ENCODE results near the gene EHBP1.

DNA sequence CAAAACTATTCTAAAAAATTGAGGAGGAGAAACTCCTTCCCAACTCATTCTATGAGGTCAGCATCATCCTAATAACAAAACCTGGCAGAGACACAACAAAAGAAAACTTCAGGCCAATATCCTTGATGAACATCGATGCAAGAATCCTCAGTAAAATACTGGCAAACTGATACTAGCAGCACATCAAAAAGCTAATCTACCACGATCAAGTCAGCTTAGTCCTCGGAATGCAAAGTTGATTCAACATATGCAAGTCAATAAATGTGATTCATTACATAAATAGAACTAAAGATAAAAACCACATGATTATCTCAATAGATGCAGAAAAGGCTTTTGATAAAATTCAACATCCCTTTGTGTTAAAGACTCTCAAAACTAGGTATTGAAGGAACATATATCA lies 63.1 kb downstream of the EHBP1 start:
- TF ChIP-seq, protein P1, sequence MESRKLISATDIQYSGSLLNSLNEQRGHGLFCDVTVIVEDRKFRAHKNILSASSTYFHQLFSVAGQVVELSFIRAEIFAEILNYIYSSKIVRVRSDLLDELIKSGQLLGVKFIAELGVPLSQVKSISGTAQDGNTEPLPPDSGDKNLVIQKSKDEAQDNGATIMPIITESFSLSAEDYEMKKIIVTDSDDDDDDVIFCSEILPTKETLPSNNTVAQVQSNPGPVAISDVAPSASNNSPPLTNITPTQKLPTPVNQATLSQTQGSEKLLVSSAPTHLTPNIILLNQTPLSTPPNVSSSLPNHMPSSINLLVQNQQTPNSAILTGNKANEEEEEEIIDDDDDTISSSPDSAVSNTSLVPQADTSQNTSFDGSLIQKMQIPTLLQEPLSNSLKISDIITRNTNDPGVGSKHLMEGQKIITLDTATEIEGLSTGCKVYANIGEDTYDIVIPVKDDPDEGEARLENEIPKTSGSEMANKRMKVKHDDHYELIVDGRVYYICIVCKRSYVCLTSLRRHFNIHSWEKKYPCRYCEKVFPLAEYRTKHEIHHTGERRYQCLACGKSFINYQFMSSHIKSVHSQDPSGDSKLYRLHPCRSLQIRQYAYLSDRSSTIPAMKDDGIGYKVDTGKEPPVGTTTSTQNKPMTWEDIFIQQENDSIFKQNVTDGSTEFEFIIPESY (IDR thresholded peaks at IDR 0.05; ENCODE audit: borderline replicate concordance, low read depth), result no peak
- TF ChIP-seq, protein P2, sequence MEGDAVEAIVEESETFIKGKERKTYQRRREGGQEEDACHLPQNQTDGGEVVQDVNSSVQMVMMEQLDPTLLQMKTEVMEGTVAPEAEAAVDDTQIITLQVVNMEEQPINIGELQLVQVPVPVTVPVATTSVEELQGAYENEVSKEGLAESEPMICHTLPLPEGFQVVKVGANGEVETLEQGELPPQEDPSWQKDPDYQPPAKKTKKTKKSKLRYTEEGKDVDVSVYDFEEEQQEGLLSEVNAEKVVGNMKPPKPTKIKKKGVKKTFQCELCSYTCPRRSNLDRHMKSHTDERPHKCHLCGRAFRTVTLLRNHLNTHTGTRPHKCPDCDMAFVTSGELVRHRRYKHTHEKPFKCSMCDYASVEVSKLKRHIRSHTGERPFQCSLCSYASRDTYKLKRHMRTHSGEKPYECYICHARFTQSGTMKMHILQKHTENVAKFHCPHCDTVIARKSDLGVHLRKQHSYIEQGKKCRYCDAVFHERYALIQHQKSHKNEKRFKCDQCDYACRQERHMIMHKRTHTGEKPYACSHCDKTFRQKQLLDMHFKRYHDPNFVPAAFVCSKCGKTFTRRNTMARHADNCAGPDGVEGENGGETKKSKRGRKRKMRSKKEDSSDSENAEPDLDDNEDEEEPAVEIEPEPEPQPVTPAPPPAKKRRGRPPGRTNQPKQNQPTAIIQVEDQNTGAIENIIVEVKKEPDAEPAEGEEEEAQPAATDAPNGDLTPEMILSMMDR (IDR thresholded peaks at IDR 0.05), result no peak
- TF ChIP-seq RAD21 (IDR thresholded peaks at IDR 0.05; ENCODE audit: low read length) (no peak), FOXJ3 (CRISPR knock-in tag; IDR thresholded peaks at IDR 0.05) (no peak), MXI1 (IDR thresholded peaks at IDR 0.05; ENCODE audit: low read depth, low read length) (no peak), POLR2AphosphoS5 (IDR thresholded peaks at IDR 0.05; ENCODE audit: low read depth, low read length) (no peak), EZH2phosphoT487 (IDR thresholded peaks at IDR 0.05; ENCODE audit: borderline replicate concordance, low read depth) (no peak), JUND (IDR thresholded peaks at IDR 0.05) (peak; percentile 59), EP300 (IDR thresholded peaks at IDR 0.05; ENCODE audit: borderline replicate concordance in 1 of 2, low read depth in 1 of 2, low read length in 1 of 2) (no peak; a peak in 1 of 4 replicates), FOXM1 (IDR thresholded peaks at IDR 0.05; ENCODE audit: low read depth) (no peak), SMC3 (IDR thresholded peaks at IDR 0.05; ENCODE audit: low read depth, low read length) (no peak), MEF2A (IDR thresholded peaks at IDR 0.05; ENCODE audit: borderline replicate concordance, low read depth) (no peak)
- TF ChIP-seq, protein P3, sequence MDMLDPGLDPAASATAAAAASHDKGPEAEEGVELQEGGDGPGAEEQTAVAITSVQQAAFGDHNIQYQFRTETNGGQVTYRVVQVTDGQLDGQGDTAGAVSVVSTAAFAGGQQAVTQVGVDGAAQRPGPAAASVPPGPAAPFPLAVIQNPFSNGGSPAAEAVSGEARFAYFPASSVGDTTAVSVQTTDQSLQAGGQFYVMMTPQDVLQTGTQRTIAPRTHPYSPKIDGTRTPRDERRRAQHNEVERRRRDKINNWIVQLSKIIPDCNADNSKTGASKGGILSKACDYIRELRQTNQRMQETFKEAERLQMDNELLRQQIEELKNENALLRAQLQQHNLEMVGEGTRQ (IDR thresholded peaks at IDR 0.05; ENCODE audit: borderline replicate concordance, low read depth, low read length), result no peak
- TF ChIP-seq, protein P4, sequence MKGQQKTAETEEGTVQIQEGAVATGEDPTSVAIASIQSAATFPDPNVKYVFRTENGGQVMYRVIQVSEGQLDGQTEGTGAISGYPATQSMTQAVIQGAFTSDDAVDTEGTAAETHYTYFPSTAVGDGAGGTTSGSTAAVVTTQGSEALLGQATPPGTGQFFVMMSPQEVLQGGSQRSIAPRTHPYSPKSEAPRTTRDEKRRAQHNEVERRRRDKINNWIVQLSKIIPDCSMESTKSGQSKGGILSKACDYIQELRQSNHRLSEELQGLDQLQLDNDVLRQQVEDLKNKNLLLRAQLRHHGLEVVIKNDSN (IDR thresholded peaks at IDR 0.05; ENCODE audit: borderline replicate concordance, low read depth), result no peak
